Stimulated activated CD4-positive, alpha-beta T cell treated with anti-CD3 and anti-CD28 coated beads, Interleukin-1b, Interleukin-23, amount 100 ng/mL, for 4 hours (primary cell): Measurements from ENCODE around the gene ZNF579.

Experiments
- DNase-seq, 2 donors: peaks; one replicate each; pipeline ENCODE4 v3.0.0-alpha.2; 2020; ENCODE audit warnings: low read depth in 2 of 2

The ZNF579 gene

GRCh38 chr19:55567708-55568328 lies 12.8 kb downstream of the ZNF579 start:
- no peak for DNase-seq

DNA sequence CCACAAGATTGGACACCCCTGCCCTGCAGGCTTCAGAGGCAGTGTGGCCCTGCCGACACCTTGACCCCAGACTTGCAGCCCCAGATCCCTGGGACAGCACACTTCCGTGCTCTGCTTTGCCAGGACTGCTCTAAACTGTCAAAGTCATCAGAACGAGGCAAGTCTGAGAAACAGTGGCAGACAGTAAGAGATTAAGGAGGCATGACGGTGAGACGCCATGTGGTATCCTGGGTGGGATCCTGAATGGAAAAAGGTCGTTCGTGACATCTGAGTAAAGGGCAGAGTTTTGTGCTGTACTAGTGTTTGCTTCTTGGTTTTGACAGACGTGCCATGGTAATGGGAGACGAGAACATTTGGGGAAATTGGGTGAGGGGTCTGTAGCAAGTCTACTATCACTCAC lies 13.8 kb downstream of the ZNF579 start:
- DNase-seq, result no peak

GRCh38 chr19:55563261-55563690 lies 17.4 kb downstream of the ZNF579 start:
- DNase-seq, result no peak

DNA sequence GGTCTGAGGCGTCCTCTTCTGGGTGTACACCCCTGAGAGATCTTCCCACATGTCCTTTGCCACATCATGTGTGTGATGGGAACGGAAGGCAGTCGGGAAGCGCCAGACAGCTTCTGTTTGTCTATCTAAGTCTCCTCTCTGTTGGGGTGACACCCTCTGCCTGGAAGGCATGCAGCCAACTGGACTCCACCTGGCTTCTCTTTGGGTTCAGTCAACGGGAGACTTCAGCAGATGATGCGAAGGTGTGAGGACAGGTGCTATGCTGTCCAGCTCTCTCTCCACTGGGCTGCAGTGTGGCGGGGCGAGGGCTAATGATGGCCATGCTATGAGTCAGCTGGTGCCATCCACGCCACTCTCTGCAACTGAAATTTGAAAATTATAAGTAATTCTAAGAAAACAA lies 21.0 kb downstream of the ZNF579 start:
- no peak for DNase-seq

DNA sequence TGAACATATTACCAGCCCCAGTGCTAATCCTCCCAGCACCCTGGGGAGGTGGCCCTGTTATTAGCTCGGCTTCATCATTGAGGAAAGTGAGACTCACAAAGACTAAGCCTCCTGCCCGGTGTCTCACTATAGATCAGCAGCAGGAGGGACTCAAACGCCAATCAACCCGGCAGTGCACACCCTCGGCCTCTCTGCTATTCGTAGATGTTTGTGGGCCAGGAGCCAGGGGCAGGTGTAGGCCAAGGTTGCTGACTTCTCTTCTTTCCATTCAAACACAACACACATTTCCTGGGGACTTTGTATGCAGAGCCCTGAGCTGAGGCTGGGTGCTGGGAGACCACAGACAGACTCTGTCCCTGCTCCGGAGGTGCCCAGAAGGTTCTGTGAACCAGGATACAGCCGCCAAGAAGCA lies 25.9 kb downstream of the ZNF579 start:
- no peak for DNase-seq

GRCh38 chr19:55554302-55554701 lies 26.3 kb downstream of the ZNF579 start:
- no peak for DNase-seq

DNA sequence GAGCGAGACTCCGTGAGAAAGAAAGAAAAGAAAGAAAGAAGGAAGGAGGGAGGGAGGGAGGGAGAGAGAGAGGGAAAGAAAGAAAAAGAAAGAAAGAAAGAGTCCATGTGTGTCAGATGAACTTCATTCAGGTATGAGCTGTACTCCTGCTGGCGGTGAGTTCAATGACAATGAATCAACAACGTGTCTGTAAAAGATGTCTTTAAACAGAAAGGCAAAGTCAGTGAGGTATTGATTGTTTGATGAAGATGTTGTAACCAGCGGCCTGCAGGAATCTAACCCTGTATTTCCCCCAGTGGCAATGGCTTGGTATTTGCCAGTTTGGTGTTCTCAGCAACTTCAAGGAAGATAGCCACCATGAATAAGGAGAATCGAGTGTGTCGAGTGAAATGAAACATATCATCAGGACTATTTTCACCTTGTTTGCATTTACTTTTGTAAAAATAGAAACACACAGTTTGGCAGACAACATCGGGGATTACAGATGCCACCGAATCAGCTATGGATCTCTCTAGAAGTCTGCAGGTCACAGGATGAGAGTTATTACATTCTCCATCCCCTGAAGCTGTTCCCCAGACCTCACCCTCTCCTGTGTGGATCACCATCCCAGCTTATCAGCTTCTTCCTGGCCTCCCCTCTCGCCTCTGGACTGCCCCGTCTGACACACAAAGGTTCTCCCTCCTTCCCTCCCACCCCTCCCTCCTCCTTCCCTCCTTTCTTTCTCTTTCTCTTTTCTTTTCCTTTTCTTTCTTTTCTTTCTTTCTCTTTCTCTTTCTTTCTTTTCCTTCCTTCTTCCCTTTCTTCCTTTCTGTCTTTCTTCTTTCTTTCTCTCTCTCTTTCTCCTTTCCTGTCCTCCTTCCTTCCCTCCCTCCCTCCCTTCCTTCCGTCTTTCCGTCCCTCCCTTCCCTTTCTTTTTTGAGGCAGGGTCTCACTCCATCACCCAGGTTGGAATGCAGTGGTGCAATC lies 27.1 kb downstream of the ZNF579 start:
- no peak for DNase-seq

GRCh38 chr19:55552620-55553019 lies 28.0 kb downstream of the ZNF579 start:
- DNase-seq, result no peak

- DNase-seq, result no peak
Observed at GRCh38 chr19:55552206-55552605, 28.4 kb downstream of the ZNF579 start.

DNA sequence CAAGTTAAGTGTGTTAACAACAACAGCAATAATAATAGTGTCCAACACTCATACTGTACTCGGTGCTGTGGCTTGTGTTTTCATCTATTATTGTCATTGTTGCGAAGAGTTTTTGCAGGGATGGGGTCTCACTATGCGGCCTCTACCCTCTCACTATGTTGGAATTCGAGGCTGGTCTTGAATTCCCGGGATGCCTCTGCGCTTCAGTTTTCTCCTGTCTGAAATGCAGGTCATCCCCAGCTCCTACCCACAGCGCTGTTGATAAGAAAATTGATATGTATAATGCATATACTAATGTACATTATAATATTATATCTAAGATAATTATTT lies 30.4 kb downstream of the ZNF579 start:
- no peak for DNase-seq

DNA sequence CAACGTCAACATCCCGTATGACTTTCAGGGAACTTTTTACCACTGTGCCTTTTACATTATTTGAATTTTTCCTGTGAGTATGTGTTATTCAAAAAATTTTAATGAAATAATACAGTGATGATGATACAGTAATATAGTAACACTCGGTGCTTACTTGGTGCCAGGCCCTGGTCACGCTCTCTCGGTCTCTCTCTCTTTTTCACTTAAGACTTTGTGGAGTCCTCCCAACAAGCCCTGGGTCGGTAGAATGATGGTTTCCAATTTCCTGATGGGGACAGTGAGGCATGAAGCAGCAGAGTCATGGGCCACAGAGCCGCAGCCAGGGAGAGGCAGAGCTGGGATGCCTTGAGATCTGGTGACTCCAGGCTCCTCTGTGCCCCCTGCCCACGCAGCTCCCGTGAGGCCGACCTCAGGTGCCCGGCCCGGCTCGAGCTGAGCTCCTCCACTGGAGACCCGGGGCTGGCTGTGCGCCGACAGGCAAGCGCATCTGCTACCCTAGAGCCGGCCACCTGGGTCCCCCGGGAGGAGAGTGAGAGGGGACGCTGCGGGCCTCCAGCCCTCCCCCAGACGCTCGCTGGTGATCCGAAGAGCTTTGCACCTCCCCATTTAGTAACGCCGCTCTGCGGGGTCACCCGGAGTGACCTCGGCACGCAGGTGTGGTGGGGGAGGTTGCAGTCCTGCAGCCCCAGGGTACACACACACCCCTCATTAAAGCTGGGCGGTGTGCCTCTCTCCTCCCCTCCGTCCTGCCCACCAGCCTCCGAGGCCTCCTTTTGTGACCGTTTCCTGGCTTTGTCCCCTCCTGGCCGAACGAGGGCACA lies 30.9 kb downstream of the ZNF579 start:
- DNase-seq, result no peak

DNA sequence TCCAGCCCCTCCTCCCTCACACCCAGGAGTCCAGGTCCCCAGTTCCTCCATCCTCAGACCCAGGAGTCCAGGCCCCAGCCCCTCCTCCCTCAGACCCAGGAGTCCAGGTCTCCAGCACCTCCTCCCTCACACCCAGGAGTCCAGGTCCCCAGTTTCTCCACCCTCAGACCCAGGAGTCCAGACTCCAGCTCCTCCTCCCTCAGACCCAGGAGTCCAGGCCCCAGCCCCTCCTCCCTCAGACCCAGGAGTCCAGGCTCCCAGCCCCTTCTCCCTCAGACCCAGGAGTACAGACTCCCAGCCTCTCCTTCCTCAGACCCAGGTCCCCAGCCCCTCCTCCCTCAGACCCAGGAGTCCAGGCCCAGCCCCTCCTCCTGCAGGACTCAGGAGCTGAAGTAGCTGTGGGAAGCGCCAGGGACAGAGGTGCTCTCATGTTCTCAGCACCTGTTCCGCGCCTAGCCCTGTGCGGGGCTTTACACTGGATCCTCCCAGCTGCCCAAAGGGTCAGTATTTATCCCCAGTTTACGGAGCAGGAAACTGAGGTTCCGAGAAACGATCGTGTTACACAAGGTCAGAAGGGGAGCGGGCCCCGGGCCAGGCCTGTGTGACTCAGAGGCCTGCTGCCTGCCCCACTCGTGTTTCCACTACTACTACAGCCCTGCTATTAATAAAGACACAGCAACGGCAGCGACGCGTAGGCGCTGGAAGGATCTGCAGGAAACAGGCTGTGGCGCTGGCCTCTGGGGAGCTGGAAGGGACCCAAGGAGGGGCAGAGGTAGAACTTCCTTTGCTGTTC lies 33.6 kb downstream of the ZNF579 start:
- DNase-seq, result no peak

DNA sequence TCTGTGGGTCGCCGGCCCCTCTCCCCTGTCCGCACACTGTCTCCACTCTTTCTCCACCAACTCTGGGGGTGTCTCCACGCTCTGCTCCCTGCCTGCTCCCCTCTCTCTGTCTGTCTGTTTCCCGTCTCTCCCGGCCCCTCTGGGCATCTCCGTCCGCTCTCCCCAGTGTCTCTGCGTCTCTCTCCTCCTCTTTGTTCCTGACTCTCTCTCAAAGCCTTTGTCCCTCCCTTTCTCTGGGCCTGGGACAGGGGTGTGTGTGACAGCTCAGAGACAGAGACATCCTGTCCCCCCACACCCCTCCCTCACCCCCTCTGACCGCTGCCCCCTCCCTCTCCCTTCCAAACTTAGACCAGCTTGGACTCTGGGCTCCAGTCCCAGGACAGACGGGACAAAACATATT lies 34.6 kb downstream of the ZNF579 start:
- DNase-seq, result no peak

DNA sequence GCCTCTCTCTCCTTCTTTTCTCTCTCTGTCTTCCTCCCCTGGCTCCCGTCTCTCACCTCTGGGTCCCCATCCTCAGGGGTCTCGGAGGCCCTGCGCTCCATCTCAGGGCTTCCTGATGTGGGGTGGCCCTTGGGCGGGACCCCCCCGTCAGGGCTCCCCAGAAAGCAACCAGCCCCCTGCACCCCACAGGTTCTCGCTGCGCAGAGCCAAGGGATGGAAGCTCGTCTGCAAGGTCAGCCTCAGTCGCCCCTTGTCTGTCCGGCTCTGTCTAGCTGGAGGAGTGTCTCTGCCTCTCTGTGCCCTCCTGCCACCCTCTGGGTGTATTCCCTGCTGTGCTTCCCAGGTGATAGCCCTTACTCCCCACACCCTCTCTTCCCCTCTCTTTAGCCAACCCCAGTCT lies 35.2 kb downstream of the ZNF579 start, which contains the start of gene SBK3:
Gene SBK3, minus strand, starts transcription at position 101 of the 400 bp plus-strand sequence. Its CDS starts 0 bp downstream, at position 101.
- DNase-seq, result no peak

DNA sequence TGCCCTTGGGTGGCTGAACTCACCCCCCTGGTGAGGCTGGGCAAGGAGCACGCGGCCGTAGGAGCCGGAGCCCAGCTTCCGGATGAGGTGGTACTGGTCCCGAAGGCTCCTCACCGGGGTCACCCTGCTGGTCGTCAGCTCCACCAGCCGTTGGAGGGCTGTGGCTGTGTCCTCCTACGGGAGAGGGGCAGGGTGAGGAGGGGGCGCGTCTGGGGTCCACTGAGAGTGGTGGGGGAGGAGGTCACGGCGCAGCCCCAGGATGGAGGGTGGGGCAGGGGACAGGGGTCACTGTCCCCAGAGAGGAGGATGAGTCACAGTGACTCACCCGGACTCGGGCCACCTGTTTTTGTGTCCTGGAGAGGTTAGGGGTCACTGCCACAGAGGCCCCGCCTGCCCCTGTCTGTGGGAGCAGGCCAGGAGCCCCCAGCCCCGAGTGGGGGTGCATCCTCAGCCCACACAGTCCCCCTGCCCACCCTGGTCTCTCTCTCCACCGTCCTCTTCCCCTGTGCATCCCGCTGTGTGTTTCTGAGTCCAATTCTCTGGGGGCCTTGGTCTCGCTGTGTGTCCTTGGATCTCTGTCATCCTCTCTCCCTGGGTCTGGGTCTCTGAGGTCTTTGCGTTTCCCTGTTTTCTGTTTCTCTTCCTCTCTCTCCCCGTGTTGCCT lies 35.7 kb downstream of the ZNF579 start:
- no peak for DNase-seq

DNA sequence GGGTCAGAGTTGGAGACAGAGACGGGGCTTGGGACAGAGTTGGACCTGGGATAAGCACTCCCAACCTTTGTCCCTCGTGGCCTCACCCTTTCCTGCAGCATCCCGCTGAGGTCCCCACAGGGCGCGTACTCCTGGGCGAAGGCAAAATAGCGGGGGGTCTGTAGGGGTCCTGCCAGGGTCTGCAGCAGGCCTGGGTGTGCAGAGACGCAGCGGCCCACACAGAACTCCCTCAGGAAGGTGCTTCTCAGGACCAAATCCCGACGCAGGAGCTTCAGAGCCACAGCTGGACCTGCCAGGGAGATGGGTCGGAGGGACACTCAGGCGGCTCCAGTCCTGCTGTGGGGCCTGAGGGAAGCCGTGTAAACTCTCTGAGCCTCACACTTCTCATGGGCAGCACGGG lies 36.6 kb downstream of the ZNF579 start:
- no peak for DNase-seq

DNA sequence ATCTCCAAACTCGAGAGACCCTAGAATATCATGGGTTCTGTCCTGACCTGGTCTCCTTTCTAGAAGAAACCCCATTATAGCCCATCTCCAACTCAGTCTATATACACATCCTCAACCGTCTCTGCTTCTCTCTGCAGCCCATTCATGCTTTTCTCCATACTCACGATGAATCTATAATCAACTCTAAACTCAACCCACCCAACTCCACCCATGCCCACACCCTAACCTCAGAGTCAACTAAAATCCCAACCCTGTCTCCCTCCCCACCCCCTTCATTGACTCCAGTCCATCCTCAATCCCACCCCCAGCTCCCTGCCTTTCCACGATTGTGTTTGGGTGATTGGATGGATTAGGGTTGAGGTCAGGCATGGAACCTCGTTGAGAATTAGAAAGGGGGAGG lies 37.1 kb downstream of the ZNF579 start:
- DNase-seq, result no peak

- DNase-seq, result no peak
Observed at GRCh38 chr19:55542292-55542855, 38.3 kb downstream of the ZNF579 start.

GRCh38 chr19:55541091-55541490 lies 39.6 kb downstream of the ZNF579 start:
- DNase-seq, result no peak

DNA sequence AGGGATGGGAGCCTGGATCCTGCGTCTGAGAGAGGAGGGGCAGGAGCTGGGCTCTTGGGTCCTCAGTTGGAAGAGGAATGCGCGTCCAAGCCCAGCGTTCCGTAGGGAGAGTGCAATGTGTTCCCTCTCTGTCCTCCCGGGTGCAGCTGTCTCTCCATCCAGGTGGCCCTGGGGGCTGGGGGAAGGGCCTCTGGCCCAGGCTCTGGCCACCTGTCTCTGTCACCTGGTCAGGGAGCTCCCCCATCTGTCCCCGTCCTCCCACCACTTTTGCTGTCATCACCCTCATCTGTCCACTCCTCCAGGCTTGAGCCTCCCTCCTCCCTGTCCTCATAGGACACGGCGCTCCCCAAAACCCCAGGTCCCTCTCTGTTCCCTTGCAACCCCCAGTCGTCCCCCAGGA lies 40.0 kb downstream of the ZNF579 start:
- no peak for DNase-seq
